SK-N-SH treated with all-trans-retinoic acid at 6 μM for 48 hours (cell line): ENCODE results near the gene IGF2R.

Experiments
- BACH2 ChIP-seq: fragments of 250-450 bp; sonication (Bioruptor Pico); IDR thresholded peaks from 2 replicates; pipeline ENCODE4 v1.9.0; 2021; ENCODE audit warnings: mild to moderate bottlenecking, borderline replicate concordance
- PATZ1 ChIP-seq: fragments of 250-450 bp; sonication (Bioruptor Pico); IDR thresholded peaks from 2 replicates; pipeline ENCODE4 v1.8.0; 2020; ENCODE audit warnings: mild to moderate bottlenecking, moderate library complexity, borderline replicate concordance
- TSHZ2 ChIP-seq: fragments of 250-450 bp; sonication (Bioruptor Pico); IDR thresholded peaks from 2 replicates; pipeline ENCODE4 v1.5.0; 2020; ENCODE audit warnings: mild to moderate bottlenecking, moderate library complexity

GRCh38 chr6:160042788-160043301 lies 74.0 kb downstream of the IGF2R start:
- TF ChIP-seq PATZ1 (CRISPR knock-in tag) (no peak), TSHZ2 (CRISPR knock-in tag) (no peak), BACH2 (no peak)
